ENCODE results near the gene LRRC15. TPM values are rescaled to one million over a fixed set of nuclear protein-coding genes. Genes with fewer than 3 reads are reported as not detected.

Gene LRRC15
- total RNA-seq, 4 donors from 2014 or later, result 5.6 to 23.7 (median 9.6) TPM; not detected in 1

DNA sequence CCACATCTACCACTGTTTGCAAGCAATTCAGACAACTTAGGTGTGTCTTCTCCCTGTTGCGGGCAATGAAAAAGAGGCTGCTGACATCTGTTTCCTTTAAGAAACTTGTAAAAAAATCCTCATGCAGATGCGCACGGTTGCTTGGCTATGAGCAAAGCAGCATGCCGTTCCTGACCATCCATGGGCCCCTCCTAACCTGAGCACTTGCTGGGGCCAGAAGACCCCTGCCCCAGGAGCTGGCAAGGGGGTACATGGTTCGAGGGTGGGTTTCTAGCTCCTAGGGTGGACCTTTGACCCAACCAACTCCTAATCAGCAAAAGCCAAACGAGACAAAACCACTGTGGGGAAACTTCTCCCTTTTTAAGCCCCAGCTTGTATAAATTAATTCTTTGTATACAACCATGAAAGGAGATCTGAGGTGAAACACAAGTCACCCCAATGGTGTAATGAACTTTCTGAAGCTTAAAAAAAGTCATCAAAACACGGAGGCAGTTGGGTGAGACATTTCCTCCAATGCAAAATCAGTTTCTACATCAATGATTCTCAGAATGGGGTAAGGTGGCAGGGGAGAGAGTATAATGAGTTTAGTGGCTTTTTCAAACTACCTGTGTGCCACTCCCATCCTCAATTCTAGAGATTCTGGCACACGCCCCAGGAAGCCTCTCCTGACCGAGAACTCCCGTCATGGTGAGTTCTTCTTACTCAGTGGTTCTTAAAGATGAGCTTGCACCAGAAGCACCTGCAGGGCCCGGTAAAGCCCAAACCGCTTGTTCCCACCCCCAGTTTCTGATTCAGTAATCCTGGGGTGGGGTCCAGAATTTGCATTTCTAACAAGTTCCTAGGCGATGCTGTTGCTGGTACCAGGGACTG is 62.5 kb downstream of the LRRC15 start:
- peaks cover 30% of the 10 kb centered on the region for H3K4me1 ChIP-seq
- no peaks in the 10 kb centered on the region for H3K27me3 ChIP-seq
- TF ChIP-seq POLR2A (IDR thresholded peaks at IDR 0.05), result no peak
- TF ChIP-seq POLR2AphosphoS5 (IDR thresholded peaks at IDR 0.05), result no peak
- TF ChIP-seq, protein P1, sequence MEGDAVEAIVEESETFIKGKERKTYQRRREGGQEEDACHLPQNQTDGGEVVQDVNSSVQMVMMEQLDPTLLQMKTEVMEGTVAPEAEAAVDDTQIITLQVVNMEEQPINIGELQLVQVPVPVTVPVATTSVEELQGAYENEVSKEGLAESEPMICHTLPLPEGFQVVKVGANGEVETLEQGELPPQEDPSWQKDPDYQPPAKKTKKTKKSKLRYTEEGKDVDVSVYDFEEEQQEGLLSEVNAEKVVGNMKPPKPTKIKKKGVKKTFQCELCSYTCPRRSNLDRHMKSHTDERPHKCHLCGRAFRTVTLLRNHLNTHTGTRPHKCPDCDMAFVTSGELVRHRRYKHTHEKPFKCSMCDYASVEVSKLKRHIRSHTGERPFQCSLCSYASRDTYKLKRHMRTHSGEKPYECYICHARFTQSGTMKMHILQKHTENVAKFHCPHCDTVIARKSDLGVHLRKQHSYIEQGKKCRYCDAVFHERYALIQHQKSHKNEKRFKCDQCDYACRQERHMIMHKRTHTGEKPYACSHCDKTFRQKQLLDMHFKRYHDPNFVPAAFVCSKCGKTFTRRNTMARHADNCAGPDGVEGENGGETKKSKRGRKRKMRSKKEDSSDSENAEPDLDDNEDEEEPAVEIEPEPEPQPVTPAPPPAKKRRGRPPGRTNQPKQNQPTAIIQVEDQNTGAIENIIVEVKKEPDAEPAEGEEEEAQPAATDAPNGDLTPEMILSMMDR (IDR thresholded peaks at IDR 0.05), result no peak
- TF ChIP-seq EP300 (IDR thresholded peaks at IDR 0.05), result no peak
- no peaks in the 10 kb centered on the region for H3K36me3 ChIP-seq
- H3K27ac ChIP-seq, result no peak overlapping the region
- WGBS, result 62% methylated on average over 13 of the region's 13 CpGs
- no peaks in the 10 kb centered on the region for H3K9me3 ChIP-seq
- DNase-seq (ENCODE audit: low spot score in 2 of 2), result peak in 1 of 2 donors; percentile 16
- H3K4me3 ChIP-seq, result no peak overlapping the region

DNA sequence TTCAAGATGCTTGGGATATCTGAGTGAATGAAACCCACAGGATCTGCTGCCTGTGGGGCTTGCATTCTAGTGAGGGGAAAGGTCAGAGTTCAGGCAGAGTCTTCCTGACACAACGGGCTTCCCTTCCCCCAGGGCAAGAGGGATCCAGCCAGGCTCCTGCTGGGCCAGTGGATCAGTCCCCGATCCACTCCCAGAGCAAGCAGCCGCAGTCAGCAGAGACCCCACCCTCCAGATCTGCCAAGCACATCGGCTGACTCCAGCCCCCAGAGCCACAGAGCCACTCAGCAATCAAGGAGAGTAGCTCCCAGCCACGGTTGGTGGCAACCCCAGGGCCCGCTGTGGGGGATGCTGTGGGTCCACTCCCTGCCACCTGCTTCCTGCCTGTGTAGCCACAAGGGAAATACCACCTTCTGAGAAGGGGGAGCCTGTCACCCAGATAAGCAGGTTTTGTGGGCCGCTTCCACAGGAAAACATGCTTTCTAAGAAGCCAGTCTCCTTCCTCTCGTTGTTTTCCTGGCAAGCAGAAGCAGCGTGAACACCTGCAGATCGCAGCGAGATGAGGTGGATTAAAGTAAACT is 63.3 kb downstream of the LRRC15 start:
- no peaks in the 10 kb centered on the region for H3K27me3 ChIP-seq
- 40% methylated on average over 10 of the region's 11 CpGs for WGBS
- peaks cover 25% of the 10 kb centered on the region for H3K4me1 ChIP-seq
- H3K36me3 ChIP-seq, result no peaks in the 10 kb centered on the region
- DNase-seq (ENCODE audit: low spot score in 2 of 2), result peak in 1 of 2 donors; percentile 51
- no peak overlapping the region for H3K27ac ChIP-seq
- TF ChIP-seq, protein P1 (IDR thresholded peaks at IDR 0.05), result no peak
- TF ChIP-seq POLR2A (IDR thresholded peaks at IDR 0.05), result no peak
- TF ChIP-seq EP300 (IDR thresholded peaks at IDR 0.05), result no peak
- no peak for TF ChIP-seq POLR2AphosphoS5 (IDR thresholded peaks at IDR 0.05)
- no peak overlapping the region for H3K4me3 ChIP-seq
- H3K9me3 ChIP-seq, result no peaks in the 10 kb centered on the region

DNA sequence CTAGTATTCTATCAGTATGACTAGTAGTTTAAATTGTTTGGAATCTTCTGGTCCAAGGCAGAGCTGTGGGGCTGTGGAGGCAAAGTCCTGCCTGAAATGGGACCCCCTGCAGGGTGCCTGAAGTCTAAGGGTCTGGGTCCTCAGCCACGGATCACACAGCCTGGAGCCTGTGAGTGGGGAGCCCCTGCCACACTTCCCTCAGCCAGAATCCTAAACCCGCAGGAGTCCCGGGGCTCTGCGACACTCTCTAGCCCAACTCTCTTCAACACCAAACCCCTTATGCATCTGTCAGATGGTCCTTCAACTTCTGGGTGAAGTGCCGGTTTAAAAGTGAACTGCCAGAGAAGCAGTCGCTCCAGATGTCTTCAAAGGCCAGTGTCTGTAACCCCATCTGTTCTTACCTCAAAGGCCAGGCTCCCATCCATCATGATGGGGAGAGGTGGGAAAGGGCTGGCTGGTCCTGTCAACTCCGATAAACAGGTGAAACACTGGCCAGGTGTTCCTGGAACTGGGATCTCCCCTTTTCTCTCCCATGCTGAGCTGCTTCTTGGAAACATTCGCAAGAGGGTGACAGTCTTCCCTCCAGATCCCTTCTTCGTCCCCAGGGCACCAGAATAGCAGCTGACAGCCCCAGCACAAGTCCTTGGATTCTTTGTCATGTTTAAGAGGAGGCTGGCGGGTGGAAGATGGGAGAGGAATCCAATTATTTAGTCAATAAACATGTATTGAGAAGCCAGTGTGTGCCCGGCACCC is 64.0 kb downstream of the LRRC15 start:
- WGBS, result 92% methylated on average over 10 of the region's 11 CpGs
- H3K9me3 ChIP-seq, result no peaks in the 10 kb centered on the region
- no peaks in the 10 kb centered on the region for H3K36me3 ChIP-seq
- TF ChIP-seq EP300 (IDR thresholded peaks at IDR 0.05) (no peak), POLR2A (IDR thresholded peaks at IDR 0.05) (no peak), POLR2AphosphoS5 (IDR thresholded peaks at IDR 0.05) (no peak)
- TF ChIP-seq, protein P1 (IDR thresholded peaks at IDR 0.05), result no peak
- H3K27me3 ChIP-seq, result no peaks in the 10 kb centered on the region
- H3K4me1 ChIP-seq, result peaks cover 26% of the 10 kb centered on the region
- no peak overlapping the region for H3K4me3 ChIP-seq
- H3K27ac ChIP-seq, result no peak overlapping the region
- peak in 1 of 2 donors; percentile 32 for DNase-seq (ENCODE audit: low spot score in 2 of 2)

Other genes with a start within 250 kb of the LRRC15 start
- gene HES1, start 233.6 kb downstream of the LRRC15 start, total RNA-seq, result 100 to 1,000 TPM; 128 to 206 (median 154) TPM
- gene CPN2, start 18.4 kb downstream of the LRRC15 start, total RNA-seq, result not detected
- under 1 TPM in 1 of 4 donors, not detected in 3; 0.19 TPM for gene GP5, start 29.5 kb upstream of the LRRC15 start, total RNA-seq
- 10 to 100 TPM; 49.3 to 76.0 (median 64.0) TPM for gene ATP13A3, start 117.3 kb upstream of the LRRC15 start, total RNA-seq

Measured in suprapubic skin (tissue), 4 donors.